Vagina (tissue), 2 donors: Measurements from ENCODE around the gene TRABD2A.

ENCODE experiments used
- POLR2A ChIP-seq, 2 donors: fragments of 450-650 bp; IDR thresholded peaks; one replicate each; pipeline ENCODE4 v1.6.1; 2017; ENCODE audit warnings: antibody characterized with exemption in 2 of 2, mild to moderate bottlenecking in 2 of 2, moderate library complexity in 2 of 2
- TF ChIP-seq, protein P1 (sequence below), 3 experiments: fragments of 450-650 bp in 2 of 3; fragments of 200-600 bp in 1 of 3; sonication (generic) in 1 of 3; IDR thresholded peaks; one replicate each; pipeline ENCODE4 v1.5.1; 2017 to 2019; ENCODE audit warnings: antibody characterized with exemption in 3 of 3, mild to moderate bottlenecking in 2 of 3, moderate library complexity in 2 of 3

DNA sequence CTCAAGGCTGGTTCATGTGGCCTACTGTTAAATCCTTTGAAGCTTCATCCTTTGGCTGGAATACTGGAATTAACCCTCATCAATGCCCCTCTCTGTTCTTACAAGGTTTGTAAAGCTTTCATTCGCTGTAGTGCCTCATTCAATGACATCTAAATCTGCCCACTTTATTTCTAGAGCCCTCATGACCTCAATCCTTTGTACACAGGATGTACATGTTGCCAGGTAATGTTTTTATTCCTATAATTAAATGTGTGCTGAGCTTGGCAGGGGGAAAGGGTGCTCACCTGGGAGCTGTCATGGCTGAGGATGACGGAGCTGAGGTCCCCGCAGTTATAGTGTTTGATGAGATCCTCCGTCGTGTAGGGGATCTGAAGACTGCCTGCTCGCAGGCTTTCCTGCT is 39.3 kb downstream of the TRABD2A start:
- TF ChIP-seq, protein P1, sequence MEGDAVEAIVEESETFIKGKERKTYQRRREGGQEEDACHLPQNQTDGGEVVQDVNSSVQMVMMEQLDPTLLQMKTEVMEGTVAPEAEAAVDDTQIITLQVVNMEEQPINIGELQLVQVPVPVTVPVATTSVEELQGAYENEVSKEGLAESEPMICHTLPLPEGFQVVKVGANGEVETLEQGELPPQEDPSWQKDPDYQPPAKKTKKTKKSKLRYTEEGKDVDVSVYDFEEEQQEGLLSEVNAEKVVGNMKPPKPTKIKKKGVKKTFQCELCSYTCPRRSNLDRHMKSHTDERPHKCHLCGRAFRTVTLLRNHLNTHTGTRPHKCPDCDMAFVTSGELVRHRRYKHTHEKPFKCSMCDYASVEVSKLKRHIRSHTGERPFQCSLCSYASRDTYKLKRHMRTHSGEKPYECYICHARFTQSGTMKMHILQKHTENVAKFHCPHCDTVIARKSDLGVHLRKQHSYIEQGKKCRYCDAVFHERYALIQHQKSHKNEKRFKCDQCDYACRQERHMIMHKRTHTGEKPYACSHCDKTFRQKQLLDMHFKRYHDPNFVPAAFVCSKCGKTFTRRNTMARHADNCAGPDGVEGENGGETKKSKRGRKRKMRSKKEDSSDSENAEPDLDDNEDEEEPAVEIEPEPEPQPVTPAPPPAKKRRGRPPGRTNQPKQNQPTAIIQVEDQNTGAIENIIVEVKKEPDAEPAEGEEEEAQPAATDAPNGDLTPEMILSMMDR (IDR thresholded peaks at IDR 0.05) = no peak
- no peak for TF ChIP-seq POLR2A (IDR thresholded peaks at IDR 0.05)
